Skeletal muscle tissue (tissue), 4 donors: Measurements from ENCODE around the gene ROR1. TPM values are rescaled to one million over a fixed set of nuclear protein-coding genes. Genes with fewer than 3 reads are reported as not detected.

Experiments
- H3K27ac ChIP-seq: one replicate; pipeline ENCODE4 v1.7.0; 2013; ENCODE audit warnings: mild to moderate bottlenecking, low read depth, low read length, inconsistent platforms
- H3K27me3 ChIP-seq, 3 donors: one replicate each; pipeline ENCODE4 v1.7.0; 2013; ENCODE audit warnings: low read length in 3 of 3; ENCODE audit not compliant: control insufficient read depth in 3 of 3, insufficient read depth in 3 of 3
- H3K36me3 ChIP-seq, 3 donors: one replicate each; pipeline ENCODE4 v1.7.0; 2013; ENCODE audit warnings: low read length in 3 of 3; ENCODE audit not compliant: control insufficient read depth in 3 of 3, insufficient read depth in 3 of 3
- H3K4me1 ChIP-seq, 3 donors: one replicate each; pipeline ENCODE4 v1.7.0; 2013; ENCODE audit warnings: low read length in 3 of 3, mild to moderate bottlenecking in 3 of 3; ENCODE audit not compliant: control insufficient read depth in 3 of 3, insufficient read depth in 3 of 3
- H3K4me3 ChIP-seq, 3 donors: one replicate each; pipeline ENCODE4 v1.7.0; 2013; ENCODE audit warnings: low read length in 3 of 3
- H3K9ac ChIP-seq, 3 donors: one replicate each; pipeline ENCODE4 v1.7.0; 2013; ENCODE audit warnings: low read length in 3 of 3, mild to moderate bottlenecking in 3 of 3, moderate library complexity in 2 of 3, low read depth in 1 of 3
- H3K9me3 ChIP-seq, 3 donors: one replicate each; pipeline ENCODE4 v1.7.0; 2013; ENCODE audit warnings: low read length in 3 of 3; ENCODE audit not compliant: control insufficient read depth in 3 of 3
- total RNA-seq: library from RNA; depleted of rRNA; stranded (reverse); fragments of >200 nt; gene quantifications from one replicate; pipeline ENCODE4 v1.2.3, GENCODE V29; 2014
- donor health status: Osteomylitis.

ROR1 gene
- total RNA-seq, 1 donor from 2014 or later = 7.8 TPM

DNA sequence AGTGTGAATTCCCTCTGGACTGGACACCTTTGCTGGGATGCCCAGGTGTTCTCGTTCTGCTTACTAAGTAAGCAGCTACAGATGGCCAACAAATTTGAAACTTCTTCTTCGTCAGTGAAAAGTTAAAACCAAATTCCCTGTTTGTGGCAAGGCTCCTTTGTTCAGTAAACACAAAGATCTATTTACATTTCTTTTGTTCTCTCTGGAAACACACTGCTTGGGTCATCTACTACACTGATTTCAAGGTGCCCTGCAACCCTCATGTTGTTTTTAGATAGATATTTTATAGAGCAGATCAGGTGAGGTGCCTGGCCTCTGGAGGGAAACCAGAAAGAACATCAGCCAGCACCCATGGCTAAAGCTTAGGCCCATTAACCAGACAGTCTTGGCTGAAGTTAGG is 272.4 kb downstream of the ROR1 start:
- Histone ChIP-seq H3K4me3 (no peak overlapping the region), H3K9me3 (no peaks in the 10 kb centered on the region), H3K36me3 (no peaks in the 10 kb centered on the region), H3K27ac (no peak overlapping the region), H3K9ac (no peak overlapping the region), H3K27me3 (no peaks in the 10 kb centered on the region), H3K4me1 (peaks cover 9 to 19% (median 12%) of the 10 kb centered on the region in 3 donors)

DNA sequence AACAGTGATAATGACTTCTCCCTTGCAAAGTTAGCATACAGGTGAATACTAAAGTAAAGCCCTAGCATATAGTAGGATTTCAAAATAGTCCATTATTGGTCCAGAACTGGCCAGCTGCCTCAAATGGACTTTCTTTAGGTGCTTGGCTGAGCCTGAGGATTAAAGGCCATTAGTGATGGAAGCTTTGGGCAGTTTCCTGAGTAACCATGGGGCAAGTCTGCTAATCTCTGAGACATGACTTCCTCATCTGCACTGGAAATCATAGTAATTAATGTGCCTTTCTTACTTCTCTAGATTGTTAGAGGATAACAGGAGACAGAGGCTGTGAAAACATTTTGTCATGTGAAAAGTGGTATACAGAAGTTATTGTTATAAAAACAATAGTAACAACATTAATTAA is 273.1 kb downstream of the ROR1 start:
- Histone ChIP-seq H3K36me3 (no peaks in the 10 kb centered on the region), H3K4me1 (peaks cover 9 to 14% (median 12%) of the 10 kb centered on the region in 3 donors), H3K9ac (no peak overlapping the region), H3K27me3 (no peaks in the 10 kb centered on the region), H3K27ac (no peak overlapping the region), H3K9me3 (no peaks in the 10 kb centered on the region), H3K4me3 (no peak overlapping the region)

DNA sequence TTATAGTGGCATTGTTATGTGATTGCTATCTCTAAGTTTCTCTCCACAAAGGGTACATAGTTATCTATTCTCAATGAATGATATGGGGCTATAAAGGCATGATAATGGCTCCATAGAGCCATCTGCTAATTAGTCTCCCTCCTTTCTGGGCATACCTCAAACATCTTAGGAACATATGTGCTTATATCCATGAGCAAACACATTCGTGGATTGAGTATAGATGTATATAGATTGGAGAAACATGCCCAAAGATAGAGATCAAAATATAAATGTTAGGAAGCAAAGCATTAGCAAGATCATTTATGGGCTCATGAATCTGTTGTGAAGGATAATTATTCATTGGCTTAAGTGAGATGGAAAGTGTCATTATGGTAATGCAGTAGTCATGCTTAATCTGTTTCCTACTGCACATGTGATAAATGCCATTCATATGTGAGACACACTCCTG is 273.8 kb downstream of the ROR1 start:
- Histone ChIP-seq H3K4me1 (peaks cover 5 to 9% (median 8%) of the 10 kb centered on the region in 3 donors), H3K4me3 (no peak overlapping the region), H3K27ac (no peak overlapping the region), H3K9ac (no peak overlapping the region), H3K9me3 (no peaks in the 10 kb centered on the region), H3K36me3 (no peaks in the 10 kb centered on the region), H3K27me3 (no peaks in the 10 kb centered on the region)

DNA sequence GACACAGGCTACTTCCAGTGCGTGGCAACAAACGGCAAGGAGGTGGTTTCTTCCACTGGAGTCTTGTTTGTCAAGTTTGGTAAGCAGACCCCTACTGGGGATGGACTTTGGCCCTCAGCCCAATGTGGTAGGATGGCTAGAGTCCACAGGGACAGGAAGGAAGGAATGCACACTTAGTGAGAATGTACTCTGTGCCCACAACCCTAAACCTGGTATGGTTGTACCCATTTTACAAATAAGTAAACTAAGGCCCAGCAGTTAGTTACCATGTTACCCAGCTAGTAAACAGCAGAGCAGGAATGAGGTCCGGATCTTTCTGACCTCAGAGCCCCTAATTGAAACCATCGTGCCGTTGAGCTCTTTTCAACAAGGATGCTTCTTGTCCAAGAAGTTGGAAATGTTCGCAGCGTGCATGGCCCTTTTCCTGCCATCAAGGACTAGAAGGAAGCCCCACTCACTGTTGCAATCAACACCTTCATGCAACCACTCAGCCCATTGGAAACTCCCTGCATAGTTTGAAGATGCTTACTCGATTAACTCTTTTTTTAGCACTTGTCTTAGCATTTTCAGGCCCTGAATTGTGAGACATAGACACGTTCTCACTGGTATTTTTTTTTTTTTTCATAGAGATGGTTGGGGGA is 276.2 kb downstream of the ROR1 start:
- Histone ChIP-seq H3K9ac (no peak overlapping the region), H3K36me3 (no peaks in the 10 kb centered on the region), H3K4me3 (no peak overlapping the region), H3K4me1 (peaks cover 2 to 4% (median 4%) of the 10 kb centered on the region in 3 donors), H3K27ac (no peak overlapping the region), H3K9me3 (no peaks in the 10 kb centered on the region), H3K27me3 (no peaks in the 10 kb centered on the region)

DNA sequence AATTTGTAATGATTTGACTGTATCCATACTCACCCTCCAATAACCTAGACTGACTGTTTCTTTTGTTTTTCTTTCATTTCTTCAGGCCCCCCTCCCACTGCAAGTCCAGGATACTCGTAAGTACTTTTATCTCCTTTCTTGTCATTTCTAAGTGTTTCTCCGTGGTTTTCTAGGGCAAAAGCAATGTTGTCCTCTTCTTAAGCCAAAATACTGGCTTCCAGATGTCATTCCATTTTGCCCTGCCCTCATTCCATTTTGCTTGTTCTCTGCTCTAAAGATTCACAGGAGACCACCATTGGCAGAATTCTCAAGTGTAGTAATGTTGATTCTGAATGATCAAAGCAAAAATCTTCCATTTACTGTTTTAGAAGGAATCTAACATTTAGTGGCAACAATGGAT is 276.8 kb downstream of the ROR1 start:
- H3K9ac ChIP-seq = no peak overlapping the region
- H3K4me1 ChIP-seq = peaks cover 3 to 7% (median 7%) of the 10 kb centered on the region in 3 donors
- H3K27ac ChIP-seq = no peak overlapping the region
- no peaks in the 10 kb centered on the region for H3K36me3 ChIP-seq
- no peaks in the 10 kb centered on the region for H3K9me3 ChIP-seq
- H3K27me3 ChIP-seq = no peaks in the 10 kb centered on the region
- H3K4me3 ChIP-seq = no peak overlapping the region

DNA sequence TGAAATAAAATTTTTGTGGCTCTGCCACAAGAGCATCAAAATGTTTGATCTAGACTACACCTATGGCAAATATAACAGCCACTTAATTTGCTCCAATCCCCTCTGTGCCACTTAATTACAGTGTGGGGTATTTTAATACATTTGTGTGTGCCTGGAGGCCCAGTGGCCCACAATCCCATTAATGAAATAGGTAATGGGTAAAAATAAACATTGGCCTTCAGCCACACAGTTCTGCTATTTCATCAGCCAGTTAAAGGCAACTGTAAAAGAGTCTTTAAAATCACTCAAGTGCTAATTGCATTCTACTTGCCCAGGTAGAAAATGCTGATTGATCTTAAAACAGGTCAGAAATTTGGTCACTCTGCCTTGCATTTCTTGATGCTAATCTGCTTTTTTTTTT is 278.0 kb downstream of the ROR1 start:
- Histone ChIP-seq H3K27ac (no peak overlapping the region), H3K27me3 (no peaks in the 10 kb centered on the region), H3K4me1 (peaks cover 3 to 7% (median 7%) of the 10 kb centered on the region in 3 donors), H3K9me3 (no peaks in the 10 kb centered on the region), H3K36me3 (no peaks in the 10 kb centered on the region), H3K9ac (no peak overlapping the region), H3K4me3 (no peak overlapping the region)

DNA sequence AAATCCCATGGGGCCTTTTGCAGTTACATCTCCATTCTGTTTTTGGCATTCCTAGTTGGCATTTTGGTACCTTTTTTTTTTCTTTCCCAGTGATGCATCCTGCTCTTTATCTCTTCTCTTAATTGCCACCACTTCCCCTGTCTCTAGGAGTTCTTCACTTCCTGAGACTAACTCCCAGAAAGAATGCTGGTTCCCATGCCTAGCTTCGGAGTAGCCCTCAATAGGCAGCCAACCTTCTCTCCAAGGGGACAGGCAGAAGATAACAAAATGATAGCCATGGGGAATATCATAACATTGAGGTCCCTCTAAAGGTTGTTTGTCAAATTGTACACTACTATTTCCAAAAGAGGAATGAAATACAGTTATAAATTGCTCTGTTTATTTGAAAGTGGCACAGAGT is 279.0 kb downstream of the ROR1 start:
- peaks cover 3 to 7% (median 7%) of the 10 kb centered on the region in 3 donors for H3K4me1 ChIP-seq
- H3K9ac ChIP-seq = no peak overlapping the region
- no peak overlapping the region for H3K27ac ChIP-seq
- no peaks in the 10 kb centered on the region for H3K27me3 ChIP-seq
- no peak overlapping the region for H3K4me3 ChIP-seq
- H3K36me3 ChIP-seq = no peaks in the 10 kb centered on the region
- no peaks in the 10 kb centered on the region for H3K9me3 ChIP-seq

DNA sequence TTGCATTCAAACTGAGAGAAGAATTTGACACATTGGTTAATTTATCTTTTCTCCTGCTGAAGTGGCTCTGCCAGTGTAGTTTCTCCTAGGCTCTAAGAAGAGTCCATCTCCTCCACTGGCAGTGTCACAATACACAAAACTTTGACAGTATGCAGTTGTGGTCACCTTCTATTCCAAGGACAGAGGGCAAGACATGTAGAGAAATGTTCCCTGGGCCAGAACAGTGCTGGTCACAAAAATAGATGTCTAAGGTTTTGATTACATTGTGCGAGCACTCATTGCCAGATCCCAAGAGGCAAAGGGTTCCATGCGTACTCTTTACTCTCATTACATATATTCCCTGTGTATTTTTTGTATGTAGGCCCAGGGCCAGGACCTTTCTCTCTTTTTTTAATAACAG is 281.5 kb downstream of the ROR1 start:
- Histone ChIP-seq H3K4me1 (peaks cover 3 to 7% (median 7%) of the 10 kb centered on the region in 3 donors), H3K9ac (no peak overlapping the region), H3K27me3 (no peaks in the 10 kb centered on the region), H3K4me3 (no peak overlapping the region), H3K36me3 (no peaks in the 10 kb centered on the region), H3K27ac (peak overlapping the region; percentile 16), H3K9me3 (no peaks in the 10 kb centered on the region)

DNA sequence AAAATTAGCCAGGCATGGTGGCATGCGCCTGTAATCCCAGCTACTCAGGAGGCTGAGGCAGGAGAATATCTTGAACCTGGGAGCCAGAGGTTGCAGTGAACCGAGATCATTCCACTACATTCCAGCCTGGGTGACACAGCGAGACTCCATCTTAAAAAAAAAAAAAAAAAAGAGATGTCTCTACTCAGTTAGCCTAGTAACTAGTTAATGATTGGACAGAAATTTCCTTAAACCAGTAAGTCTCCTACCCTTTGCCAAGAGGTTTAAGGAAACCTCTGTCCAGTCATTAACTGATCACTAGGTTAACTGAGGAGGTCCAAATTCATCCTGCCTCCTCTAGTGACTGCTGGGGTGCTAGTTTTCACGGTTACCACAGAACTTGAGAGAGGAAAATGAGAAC is 285.7 kb downstream of the ROR1 start:
- H3K9ac ChIP-seq = no peak overlapping the region
- no peak overlapping the region for H3K27ac ChIP-seq
- no peaks in the 10 kb centered on the region for H3K36me3 ChIP-seq
- H3K4me3 ChIP-seq = no peak overlapping the region
- H3K4me1 ChIP-seq = peaks cover 3 to 7% (median 7%) of the 10 kb centered on the region in 3 donors
- no peaks in the 10 kb centered on the region for H3K27me3 ChIP-seq
- no peaks in the 10 kb centered on the region for H3K9me3 ChIP-seq

DNA sequence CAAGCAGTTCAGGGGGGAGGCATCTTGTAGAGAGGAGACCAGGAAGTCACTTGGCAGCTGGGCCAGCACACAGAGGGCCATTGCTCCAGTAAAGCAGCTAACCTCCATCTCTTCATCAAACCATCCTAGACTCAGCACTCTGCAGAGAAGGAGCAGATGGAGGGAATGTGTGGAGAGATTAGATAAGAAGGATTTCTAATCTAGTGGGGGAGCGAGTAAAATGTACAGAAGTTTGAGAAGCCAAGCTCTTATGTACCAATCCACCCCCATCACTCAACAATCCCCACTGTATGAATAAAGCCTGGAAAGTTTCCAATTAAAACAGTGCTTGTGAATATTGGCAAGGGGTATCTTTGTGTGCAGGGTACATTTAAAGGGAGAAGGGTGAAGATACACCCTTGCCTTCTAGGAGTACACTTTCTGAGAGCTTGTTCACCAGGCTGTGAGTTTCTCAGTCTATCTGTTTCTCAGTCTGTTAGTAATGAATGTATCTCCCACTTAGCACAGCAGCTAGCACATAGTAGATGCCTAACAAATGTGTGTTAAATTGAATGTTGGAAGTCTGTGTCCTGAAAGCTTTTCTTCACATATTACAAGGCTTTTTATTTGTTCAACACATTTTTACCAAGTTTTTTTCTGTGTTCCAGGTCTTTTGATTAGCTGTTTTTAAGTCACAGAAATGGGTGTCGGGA is 286.9 kb downstream of the ROR1 start:
- Histone ChIP-seq H3K9me3 (no peaks in the 10 kb centered on the region), H3K4me1 (no peaks in the 10 kb centered on the region), H3K4me3 (no peak overlapping the region), H3K9ac (no peak overlapping the region), H3K27me3 (no peaks in the 10 kb centered on the region), H3K27ac (no peak overlapping the region), H3K36me3 (no peaks in the 10 kb centered on the region)
